ENCODE measurements around the gene TMUB1.

GRCh38 chr7:151115121-151115835 is 32.0 kb upstream of the TMUB1 start:
- TF ChIP-seq POLR2A (IDR thresholded peaks at IDR 0.05; ENCODE audit: low read depth, low read length) (no peak), CTCF (IDR thresholded peaks at IDR 0.05; ENCODE audit: extremely low read depth in 1 of 2, insufficient read depth in 1 of 2, low read depth in 1 of 2, low read length in 2 of 2) (no peak), EZH2 (IDR thresholded peaks at IDR 0.05; ENCODE audit: borderline replicate concordance, low read depth, low read length, severe bottlenecking) (no peak), MAX (IDR thresholded peaks at IDR 0.05; ENCODE audit: insufficient read depth, insufficient read length) (no peak)

All from endothelial cell of umbilical vein (primary cell).